Measurements from ENCODE around the gene RP9.

- no peak for TF ChIP-seq POLR2A (IDR thresholded peaks at IDR 0.05)
- no peak for TF ChIP-seq CTCF (IDR thresholded peaks at IDR 0.05)
These were observed 47.2 kb upstream of the RP9 start for GRCh38 chr7:33156441-33156840.

Measured in right lobe of liver (tissue), 4 donors.